T-helper 9 cell (primary cell): Measurements from ENCODE around the gene AGER.
"Not testable (repeated sequence)": the region's sequence is repeated elsewhere in the genome, so short reads cannot be mapped to it uniquely, and the experiment has no call there.

Experiments
- DNase-seq: peaks from one replicate; pipeline ENCODE4 v3.0.0-alpha.2; 2020
- total RNA-seq, 2 donors: gene quantifications; one replicate each; lab custom pipeline; 2026; lab: John Stamatoyannopoulos, UW

Gene AGER
- 4.8 to 9.9 reads per million in 2 donors for total RNA-seq

DNA sequence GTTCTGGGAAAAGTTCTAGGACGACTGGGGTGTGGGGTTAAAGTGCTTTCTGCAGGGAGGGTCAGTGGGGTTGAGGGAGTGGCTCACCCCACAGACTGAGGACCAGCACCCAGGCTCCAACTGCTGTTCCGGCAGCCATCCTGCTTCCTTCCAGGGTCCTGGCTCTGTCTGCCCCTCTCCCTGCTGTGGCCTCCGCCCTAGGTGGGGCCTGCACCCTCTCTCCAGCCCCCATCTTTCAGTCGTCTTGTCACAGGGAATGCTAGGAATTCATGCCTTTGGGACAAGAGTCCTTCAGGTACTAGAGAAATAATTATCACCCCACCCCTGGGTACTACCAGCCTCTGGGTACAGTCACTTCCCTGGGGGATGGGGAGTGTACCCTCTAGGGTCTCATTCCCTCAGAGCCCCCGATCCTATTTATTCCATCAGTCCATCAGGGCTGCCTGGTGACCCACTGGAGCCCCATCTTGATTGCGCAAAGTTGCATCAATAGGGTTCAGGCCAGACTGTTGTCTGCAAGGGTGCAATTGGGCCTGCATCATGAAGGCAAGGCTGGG lies at the start of gene AGER:
TSS of gene AGER (minus strand) at position 170 of the 557 bp plus-strand sequence. CDS start at position 139, 31 bp downstream.
- no peak for DNase-seq

DNA sequence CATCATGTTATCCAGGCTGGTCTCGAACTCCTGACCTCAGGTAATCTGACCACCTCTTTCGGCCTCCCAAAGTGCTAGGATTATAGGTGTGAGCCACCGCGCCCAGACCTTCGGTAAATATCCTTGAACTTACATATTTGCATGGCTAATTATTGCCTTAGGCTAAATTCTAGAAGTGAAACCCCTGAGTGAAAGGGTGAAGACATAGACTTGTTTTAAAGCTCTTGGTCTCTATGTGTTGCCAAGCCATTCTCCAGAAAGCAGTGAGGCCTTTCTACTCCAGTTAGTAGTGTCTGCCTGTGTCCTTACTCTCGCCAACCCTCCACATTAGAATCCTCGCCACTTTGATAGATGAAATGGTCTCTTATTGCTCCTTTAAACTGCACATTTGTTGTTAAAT lies 42.4 kb upstream of the AGER start:
- no peak for DNase-seq

DNA sequence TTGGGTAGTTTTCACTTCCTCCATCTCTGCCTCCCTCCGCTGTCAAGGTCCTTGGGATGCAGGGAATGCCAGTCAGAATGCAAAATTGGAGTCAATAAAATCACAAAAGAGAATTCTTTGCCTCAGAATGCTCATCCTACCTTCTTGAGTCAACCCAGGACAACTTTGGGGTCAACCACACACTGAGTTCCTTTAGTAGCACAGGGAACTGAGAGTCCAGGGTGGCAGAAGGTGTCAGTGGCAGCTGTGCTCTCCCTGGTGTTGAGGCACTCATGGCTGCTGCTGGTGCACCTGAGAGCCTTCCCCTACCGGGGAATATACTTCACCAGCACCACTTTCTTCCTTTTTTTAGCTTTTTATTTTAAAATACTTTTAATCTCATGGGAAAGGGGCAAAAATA lies 40.6 kb upstream of the AGER start:
- DNase-seq, result no peak

DNA sequence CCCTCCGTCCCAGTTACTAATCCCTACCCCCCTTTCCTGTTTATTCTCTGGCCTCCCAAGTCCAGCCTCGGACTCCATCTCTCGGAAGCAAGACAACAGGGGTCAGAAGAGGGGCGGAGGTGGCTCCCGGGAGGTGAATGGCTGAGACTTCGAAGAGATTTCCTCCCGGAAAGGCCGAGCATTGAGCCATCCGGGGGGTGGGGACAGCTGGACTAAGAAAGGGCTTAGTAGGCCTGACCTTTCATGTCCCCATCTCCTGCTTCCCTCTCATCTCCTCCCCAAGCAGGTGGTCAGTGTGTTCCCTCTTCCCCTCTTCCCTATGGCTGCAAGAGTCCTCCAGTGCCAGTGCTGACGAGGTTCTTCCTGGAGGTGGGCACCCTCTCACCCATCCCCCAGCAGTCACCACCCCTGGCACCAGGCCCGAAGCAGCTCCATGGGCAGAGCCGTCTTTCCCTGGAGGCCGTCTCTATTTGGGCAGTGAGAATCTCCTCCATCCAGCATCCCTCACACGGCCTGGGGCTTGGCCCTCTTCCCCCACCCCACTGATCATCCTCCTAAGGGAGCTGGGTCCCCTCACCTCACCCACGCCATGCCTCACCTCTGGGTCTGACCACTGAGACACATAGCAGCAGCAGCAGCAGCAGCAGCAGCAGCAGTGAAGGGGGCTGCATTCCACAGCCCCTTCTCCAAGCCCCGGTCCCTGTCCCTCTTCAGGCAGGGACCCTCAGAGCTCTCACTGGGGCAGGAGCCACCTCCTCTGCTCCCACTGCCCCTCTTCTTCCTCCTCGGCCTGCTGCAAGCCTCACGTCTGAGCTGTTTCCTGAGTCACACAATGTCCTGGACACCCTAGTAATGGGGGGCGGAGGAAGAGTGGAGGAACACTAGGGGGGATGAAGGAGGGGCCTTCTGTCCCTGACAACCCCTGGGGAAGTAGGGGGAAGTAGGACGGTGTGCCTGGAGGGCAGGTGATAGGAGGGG lies 39.5 kb upstream of the AGER start, which contains the start of gene NOTCH4:
TSS of gene NOTCH4 (minus strand) at position 810 of the 978 bp plus-strand sequence. CDS start at position 671, 139 bp downstream.
- DNase-seq, result no peak

DNA sequence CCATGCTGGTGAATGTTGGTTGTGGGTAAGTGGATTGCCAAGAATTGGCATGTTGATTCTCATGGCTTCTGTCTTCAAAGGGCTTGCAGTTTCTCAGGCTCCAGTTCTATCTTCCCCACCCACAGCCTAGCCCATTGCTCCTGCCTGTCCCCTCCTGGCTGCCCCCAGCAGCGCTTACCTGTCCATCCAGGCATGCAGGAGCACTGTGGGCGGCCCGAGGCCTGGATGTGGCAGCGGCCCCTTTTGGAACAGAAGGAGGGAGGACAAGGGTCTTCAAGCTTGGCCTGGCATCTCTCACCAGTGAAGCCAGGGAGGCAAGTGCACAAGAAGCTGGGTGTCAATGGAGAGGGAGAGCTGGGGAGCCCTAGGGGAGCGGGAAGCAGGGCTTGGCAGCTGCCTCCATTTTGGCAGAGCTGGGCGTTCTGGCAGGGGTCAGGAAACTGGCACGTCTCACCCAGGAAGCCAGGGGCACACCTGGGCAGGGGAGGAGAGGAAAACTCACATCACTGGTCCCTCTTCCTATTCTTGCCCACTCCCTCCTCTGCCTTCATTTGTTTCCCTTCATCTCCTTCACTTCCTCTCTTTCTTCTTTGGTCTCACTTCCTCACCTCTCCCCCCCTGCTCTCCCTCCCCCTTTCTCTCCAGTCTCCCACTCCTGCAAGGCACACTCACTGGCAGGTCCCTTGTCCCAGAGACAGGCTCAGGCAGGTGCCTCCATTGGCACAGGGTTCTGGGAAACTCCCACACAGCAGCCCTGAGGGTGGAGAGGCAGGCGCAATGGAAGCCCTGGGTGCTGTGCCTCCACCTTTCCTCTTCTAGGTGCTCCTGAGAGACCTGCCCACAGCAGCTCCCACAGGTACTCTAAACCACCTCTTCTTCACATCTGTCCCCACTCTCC lies 38.5 kb upstream of the AGER start:
- DNase-seq, result no peak

DNA sequence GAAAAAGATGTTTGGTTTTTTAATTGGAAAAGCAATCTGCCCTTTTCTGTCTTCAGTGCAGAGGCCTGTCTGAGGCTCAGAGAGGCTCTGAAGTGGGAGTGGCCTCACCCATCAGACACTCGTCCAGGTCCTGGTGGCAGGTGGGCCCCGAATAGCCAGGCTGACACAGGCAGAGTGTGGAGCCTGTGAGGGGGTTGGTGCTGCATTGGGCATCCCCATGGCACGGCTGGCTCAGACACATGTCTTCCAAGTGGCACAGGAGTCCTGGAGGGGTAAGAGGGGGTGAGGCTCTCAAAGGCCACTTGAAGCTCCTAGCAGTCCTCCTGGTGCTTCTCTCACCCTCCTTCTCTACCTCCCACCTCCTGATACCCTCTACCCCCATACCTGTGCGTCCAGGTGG lies 36.0 kb upstream of the AGER start:
- no peak for DNase-seq

DNA sequence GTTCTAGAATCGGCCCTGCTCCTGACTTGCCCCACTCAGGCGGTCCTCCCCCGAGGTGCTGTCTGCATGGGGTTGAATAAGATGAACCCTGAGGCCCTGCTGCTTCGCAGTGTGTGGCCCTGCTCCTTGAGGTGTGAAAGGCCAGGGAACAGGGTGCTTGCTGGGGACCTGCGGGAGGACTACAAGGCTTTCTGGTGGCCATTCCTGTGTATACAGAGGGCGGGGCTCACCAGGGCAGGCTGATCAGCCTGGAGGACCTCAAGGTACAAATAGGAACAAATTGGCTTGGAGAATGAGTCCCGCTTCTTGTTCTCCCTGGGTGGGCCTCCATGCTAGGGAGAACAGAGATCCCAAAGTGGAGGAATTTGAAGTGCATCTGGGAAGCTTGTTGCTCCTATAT lies 34.1 kb upstream of the AGER start:
- no peak for DNase-seq

DNA sequence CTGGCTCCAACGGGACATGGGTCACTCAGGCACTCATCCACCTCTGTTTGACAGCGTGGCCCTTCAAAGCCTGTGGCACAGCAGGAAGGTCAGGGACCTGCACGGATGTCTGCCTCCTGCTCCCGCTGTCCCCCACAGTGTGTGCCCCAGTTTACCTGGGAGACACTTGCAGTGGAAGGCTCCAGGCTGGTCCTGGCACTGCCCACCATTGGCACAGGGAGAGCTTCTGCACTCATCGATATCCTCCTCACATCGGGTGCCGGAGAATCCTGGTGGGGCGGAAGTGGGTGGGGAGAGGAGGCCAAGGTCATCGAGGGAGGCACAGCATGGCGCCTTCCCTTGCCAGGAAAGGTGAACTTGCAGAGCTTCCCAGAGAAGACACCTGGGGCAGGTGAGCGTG lies 32.9 kb upstream of the AGER start:
- DNase-seq, result no peak

DNA sequence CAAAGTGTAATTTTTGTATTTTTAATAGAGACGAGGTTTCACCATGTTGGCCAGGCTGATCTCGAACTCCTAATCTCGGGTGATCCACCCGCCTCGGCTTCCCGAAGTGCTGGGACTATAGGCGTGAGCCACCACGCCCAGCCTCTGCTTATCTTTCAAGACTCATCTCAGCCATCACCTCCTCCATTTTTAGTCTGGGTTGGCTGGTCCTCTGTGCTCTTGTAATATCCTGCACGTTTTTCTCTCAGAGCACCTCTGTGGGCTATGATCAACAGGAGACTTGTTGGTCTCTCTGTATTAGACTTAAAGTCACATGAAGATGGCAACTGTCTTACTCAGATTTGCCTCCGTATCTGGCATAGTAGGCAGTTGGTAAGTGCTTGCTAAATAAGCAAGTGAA lies 32.2 kb upstream of the AGER start:
- no peak for DNase-seq

DNA sequence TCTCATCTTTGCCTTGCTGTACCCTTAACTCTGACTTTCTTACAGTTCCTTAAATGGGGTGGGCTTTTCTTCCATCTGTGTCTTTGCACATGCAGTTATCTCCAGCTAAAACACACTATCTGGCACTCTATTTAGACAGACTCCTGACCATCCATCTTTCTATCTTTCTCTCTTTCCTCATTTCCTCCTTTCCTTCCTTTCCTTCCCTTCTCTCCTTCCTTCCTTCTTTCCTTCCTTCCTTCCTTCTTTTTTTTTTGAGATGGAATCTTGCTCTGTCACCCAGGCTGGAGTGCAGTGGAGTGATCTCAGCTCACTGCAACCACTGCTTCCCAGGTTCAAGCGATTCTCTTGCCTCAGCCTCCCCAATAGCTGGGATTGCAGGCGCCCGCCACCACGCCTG lies 31.6 kb upstream of the AGER start:
- no peak for DNase-seq

DNA sequence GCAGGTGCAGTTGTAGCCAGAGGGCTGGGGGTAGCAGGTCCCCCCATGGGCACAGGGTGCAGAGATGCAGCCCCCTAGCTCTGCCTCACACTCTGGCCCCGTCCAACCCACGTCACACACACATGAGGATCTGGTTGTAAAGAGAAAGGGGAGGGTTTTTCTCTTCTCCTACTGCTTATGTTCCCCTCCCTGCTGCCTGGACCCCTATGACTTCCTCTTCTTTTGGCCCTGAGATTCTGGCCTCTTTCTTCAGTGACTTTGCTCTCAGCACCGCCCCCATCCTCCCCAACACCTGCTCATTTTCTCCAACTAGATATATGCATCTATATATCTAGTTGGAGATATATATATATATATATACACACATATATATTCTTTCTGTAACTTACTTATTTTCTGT lies 30.1 kb upstream of the AGER start:
- DNase-seq, result no peak

DNA sequence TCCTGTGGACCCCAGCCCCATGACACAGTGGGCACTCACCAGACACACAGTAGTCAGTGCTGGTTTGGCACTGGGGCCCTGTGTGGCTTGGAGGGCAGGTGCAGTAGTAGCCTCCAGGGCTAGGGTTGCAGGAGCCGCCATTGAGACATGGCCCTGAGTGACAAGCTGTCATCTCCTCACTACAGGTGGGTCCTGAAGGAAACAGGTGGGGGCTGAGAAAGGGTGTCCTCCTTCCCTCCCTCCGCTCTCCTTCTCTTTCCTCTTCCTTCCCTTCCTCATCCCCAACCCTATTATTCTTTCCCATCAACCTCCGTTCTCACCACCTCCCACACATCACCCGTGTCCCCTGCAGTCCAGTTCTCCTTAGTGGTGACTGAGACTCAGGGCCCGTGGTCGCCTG lies 29.6 kb upstream of the AGER start:
- DNase-seq, result no peak

DNA sequence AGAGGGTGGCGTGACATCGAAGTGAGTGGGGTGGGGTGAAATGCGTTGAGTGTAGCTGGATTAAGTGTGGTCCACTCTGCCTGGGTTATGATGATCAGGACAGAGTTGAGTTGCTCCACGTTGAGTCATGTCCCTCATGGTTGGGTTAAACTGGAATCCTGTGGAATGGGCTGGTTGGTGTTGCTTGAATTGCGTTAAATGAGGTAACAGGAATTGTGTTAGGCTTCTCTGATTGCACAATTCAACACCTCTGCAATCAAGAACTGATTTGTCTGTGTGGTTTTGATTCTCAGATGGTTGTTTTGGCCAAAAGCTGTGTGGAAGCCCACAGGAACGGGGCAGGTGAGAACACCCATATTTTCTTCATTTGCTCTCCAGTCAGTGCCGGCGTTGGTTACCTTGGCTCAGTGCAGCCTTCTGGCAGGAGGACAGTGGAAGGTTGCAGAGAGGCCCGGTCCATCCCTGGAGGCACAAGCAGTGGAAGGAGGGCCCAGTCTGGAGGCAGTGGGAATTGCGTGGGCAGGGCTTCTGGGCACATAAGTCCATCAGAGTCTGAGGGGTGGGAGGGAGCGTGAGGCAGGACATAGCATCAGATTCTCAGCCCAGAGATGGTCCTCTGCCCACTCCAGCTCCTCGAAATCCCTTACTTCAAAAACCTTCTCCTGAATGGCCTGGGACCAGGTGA lies 28.2 kb upstream of the AGER start:
- no peak for DNase-seq

DNA sequence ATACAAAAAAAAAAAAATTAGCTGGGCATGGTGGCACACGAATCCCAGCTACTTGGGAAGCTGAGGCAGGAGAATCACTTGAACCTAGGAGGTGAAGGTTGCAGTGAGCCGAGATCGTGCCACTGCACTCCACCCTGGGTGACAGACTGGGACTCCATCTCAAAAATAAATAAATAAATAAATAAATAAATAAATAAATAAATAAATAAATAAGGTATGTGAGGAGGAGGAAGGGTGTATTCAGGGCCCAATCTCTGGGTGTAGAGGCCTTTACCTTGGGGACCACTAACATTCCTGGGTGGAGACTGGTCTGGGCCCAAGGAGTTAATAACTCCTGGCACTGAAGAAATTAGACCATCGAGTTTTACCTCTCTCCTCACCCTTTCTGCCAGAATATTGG lies 27.4 kb upstream of the AGER start:
- not testable (repeated sequence) for DNase-seq

DNA sequence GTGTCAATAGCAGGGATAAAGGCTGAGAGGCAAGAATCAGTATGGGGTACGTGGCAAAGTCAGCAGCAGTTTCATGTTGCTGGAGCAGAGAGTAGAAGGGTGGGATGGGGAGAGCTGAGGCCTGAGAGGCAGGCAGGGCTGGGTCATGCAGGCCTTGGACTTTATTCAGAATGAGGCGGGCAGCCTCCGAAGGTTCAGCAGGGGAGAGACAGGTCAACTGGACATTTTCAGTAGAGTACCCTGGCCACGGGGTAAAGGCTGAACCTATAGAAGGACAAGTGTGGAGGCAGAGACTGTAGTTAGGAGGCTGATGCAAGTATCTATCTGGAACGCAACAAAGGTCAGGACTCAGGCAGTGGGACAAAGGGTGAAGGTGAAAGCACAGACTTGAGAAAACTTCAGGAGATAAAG lies 26.1 kb upstream of the AGER start:
- no peak for DNase-seq

DNA sequence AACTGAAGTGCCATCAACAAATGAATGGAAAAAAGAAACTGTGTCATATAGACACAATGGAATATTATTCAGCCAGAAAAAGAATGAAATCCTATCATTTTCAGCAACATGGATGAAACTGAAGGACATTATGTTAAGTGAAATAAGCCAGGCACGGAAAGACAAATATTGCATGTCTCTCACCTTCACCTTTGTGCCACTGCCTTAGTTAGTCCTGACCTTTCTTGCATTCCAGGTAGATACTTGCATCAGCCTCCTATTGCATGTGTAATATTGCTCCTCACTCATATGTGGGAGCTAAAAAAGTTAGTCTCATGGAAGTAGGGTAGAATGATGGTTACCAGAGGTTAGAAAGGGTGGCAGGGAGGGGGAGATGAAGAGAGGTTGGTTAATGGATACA lies 24.9 kb upstream of the AGER start:
- no peak for DNase-seq

DNA sequence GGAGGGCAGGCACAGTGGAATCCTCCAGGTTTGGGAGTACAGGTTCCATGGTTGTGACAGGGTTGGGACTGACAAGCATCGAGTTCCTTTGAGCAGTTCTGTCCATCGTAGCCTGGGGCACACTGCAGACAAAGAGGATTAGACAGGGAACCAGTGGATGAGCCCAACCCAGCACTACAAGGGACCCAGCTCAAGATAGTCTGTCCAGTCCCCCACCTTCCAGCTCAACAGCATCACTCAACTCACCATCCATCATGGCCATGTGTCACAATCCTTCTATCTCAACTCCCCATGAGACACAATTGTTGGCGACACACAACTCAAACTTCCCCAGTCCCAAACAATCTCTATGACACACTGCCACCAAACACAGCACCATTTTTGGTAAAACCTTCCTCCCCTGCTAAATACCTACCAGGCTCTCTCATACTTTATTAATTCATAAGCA lies 20.2 kb upstream of the AGER start:
- no peak for DNase-seq

DNA sequence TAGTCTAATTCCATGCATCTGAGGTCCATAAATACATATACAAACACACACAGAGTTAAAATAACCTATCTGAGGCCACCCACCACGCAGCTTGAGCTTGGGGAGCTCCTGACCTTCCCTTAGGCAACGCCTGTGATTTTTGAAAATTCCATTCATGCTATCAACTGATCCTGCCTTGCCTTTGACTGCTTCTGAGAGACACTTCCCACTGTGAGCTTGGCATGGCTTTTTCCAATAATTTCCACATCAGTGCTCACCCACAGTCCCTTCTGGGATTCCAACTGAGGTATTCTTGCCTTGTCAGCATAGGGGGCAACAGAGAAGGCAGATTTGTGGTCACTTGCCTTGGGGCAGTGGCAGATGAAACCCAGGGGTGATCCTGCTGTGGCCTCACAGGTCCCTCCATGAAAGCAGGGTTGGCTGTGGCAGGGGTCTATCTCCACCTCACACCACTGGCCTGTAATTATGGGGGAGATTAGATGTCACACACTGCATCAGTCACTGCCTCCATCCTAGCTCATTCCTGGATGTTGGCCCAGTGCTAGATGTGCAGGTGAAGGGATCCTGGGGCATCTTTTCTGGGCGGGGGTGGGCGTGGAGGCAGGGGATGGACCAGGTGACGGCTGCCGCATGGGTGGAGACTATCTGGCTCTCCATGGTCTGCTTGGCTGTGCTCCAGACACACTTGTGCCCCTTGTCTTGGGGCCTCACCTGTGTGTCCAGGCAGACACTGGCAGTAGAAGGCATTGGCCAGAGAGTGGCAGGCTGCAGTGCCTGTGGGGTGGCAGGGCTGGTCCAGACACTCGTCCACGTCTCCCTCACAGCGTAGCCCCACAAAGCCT lies 19.6 kb upstream of the AGER start:
- no peak for DNase-seq

DNA sequence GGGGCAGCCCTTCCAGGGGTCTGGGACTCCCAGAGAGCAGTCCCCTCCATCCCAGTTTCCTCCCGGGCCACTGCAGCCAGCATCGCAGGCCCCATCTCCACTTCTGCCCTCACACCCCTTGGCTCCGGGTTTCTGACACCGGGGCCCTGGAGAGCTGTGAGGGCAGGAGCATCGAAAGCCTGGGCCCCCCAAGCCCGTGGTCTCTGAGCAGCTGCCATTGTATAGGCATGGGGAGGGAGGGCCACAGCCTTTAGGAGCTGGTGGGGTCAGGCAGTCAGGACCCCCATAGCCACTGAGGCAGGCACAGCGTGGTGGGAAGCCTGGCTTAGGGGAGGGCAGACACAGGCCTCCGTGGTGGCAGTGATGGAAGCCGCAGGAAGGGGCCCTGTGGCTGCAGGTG lies 18.1 kb upstream of the AGER start:
- DNase-seq, result no peak

DNA sequence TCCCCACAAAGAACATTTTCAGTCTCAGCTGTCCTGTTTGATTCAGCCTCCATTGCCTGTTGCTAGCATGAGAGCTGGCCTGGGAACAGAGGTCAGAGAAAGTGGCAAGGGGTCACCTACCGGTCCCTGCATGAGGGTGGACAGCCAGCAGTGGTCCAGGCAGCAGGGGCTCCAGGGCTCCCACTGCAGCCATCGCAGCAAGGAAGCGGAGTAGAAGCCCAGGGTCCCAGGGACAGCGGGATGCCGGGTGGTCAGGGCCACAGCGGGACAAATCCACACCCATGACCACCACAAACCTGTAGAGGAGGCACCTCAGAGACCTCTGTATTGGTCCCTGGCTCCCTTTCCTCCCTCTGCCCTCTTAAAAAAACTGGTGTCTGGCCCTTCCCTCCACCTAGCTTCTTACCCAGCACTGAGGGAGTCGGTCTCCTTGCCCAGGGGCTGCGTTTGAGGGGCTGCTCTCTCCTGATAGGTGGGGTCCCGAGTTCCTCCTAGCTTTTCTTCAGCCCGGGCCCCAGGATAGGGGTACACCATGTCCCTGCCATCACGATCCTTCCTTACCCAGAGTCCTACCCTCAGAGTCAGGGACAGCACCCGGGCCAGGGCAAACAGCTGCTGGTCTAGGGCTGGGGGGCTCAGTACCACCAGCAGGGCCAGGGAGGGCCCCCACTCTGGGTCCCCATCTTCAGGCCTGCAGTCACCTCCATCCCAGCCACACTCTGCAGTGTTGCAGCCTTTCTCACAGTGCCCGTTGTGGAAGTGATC lies 16.8 kb upstream of the AGER start:
- no peak for DNase-seq

DNA sequence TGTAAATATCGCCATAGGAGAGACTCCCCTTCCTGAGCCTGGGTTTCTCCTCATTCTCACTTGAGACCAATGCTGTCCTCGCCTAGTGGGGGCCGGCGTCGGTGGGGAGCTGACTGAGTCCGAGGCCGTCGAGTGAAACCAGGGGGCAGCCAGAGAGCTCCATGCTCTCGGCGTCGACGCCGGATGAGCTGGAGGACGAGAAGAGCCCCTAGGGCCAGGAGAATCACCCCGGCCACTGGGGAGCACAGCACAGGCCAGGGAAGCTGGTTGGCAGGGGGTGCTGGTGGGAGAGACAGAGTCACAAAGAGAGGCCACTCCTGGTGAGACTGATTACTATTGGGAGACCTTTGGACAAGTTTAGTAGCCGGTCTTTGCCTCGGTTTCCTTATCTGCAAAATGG lies 14.8 kb upstream of the AGER start:
- DNase-seq, result no peak
